Ramos (cell line): ENCODE measurements around the gene AREL1.

Experiments
- in situ Hi-C: fragments of 300-500 bp; cut with MboI; formaldehyde crosslinking; loops from one replicate; pipeline ENCODE4 v1.14.3; 2022; ENCODE audit warnings: low sequenced_read_pairs; ENCODE audit not compliant: unreplicated experiment

AREL1 gene

DNA sequence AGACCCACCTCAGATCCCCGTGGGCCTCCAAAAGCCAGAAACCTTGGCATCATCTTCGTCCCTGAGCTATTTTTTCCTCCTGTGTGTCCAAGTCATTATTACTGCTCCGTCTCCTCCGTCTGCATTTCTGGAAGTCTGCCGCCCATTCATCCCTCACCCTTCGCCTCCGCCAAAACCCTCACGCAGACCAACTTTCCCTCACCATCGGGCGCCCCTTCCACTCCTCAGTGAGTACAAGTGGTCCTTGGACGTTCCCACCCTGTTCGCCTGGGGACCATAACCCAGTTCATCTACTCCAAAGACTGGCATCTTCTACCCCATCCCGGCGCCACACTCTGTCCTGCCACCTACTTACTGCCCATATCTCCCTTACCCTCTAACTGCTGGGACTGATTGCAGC lies 97.1 kb downstream of the AREL1 start:
- in situ Hi-C loops = no loop called here

DNA sequence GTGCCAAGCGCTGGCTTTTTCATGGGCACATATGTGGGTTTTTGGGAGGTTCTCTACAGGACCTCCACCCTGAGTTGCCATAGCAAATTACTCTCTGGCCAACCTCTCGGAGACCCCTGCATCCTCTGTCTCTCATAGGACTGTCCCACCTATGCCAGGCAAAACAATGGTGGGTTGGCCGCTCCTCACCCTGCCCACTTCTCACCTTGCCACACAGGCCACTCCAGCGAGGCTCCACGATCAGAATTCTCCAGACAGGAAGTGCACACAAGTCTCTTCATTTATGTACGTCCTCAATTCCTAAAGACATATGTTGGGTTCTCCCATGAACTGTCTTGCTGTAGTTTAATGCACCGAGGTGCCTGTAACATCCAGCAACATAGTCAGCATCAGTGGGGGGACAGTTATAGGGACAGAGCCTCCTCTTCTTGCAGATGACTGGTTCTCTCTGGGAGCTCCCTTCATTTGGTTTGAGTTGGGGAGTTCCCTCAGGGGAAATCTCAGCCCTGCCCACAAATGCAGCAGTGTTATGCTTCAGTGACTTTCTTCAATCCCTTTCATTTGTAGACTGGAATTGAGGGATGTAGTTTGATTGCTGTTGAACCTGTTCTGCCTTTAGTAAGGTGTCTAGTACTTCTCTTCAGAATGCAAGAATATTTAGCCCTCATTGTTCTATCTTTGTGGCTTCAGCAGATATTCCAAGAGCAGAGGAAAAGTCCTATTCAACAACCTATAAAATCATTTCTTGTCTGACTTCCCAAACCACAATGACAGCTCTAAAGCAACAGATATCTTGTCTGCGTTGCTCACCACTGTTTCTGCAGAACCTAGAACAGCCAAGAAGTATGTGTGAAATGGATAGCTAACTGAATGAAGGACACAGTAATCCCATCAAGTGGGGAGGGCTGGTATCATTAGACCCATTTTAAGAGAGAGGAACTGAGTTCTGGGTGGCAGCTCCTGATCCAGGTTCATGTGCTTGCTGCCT lies 98.1 kb downstream of the AREL1 start:
- in situ Hi-C loops = no loop called here

DNA sequence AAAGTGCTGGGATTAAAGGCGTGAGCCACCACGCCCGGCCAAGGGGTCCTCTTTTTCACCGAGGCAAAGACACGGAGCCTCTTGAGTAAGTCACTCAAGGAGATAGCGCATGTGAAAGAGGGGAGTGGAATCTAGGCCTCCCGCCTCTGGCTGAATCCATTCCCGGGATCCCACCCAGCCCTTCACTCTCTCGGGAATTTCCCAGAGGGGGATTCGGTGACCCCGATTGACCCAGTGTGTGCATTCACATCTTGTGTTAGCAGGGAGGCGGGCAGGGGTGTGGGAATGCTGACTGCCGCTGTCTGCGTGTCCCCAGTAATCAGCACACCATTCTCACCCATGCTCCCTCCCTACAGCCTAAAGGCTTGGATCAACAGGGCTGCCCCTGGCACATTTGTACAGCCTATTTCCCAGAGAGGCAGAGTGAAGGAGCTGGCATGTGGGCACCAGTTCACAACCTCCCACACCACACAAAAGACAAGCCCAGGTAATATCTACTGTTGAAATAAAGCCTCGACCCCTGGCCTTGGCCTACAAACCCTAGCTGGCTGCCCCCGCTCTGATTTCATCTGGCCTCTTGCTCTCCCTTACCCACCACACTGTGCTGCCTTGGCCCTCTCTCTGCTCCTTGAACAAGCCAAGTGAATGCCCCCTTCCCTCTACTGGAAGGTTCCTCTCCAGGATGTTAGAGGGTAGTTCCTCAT lies 99.5 kb downstream of the AREL1 start:
- in situ Hi-C loops = no loop called here

DNA sequence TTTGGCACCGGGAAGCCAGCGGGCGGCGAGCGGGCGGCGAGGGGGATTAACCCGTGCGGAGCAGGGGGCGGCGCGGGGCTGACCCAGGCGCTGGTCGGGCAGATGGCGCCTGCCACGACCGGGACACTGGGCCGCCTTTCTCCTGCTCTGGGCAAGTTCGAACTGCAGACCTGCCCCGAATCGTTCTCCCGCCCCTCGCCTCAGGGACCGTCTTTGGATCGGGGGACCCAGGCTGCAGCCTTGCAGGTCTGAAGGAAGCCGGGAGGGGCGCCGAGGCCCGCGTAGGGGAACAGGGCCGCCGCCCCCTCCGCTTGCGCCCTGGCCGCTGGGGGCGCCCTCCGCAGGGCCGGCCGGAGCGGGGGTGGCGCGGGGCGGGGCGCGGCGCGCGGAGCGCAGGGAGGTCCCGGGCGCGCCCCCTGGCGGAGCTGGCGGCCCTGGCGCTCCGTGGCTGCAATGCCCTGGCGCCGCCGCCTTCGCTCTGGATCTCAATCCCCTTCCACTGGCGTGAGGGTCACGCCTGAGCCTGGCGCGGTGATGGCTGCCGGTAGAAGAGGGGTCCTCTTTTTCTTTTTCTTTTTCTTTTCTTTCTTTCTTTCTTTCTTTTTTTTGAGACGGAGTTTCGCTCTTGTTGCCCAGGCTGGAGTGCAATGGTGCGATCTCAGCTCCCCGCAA lies 100.4 kb downstream of the AREL1 start:
- in situ Hi-C loops = no loop called here

DNA sequence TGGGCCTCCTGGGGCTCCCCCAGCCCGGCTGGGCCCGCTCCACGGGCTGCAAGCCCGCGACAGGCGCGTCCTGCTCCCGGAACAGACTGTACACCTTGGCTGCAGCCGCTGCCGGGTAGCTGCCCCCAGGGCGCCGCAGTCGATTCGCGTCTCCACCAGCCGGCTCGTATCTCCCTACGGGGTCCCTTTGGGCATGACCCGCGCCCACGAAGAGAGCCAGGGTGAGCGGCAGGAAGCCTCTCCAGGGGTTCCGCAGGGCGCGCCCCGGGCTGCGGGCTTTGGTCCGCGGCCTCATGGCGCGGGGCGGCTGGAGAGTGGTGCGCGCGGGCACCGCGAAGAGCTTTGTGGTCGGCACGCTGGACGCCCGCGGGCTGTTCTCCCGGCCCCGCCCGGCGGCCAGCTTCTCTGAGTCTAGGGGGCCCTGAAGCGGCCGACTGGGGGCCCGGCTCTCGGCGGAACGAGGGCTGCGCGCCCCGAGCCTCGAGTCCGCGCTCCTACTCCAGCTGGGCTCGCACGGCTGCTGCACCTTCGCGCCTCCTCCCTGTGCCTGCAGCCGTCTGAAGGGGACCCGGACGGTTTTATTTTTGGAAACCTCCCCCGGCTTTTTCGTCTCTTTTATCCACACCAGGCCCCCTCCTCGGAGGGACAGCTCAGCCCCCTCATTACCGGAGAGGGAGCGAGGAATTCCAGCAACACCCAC lies 101.1 kb downstream of the AREL1 start, which contains the start of gene LTBP2:
Gene LTBP2 (minus strand): TSS at position 588 of the 700 bp plus-strand sequence. CDS start 293 bp downstream, at position 295.
- in situ Hi-C loops = no loop called here
